Measurements from ENCODE around the gene YJU2.

Gene YJU2

DNA sequence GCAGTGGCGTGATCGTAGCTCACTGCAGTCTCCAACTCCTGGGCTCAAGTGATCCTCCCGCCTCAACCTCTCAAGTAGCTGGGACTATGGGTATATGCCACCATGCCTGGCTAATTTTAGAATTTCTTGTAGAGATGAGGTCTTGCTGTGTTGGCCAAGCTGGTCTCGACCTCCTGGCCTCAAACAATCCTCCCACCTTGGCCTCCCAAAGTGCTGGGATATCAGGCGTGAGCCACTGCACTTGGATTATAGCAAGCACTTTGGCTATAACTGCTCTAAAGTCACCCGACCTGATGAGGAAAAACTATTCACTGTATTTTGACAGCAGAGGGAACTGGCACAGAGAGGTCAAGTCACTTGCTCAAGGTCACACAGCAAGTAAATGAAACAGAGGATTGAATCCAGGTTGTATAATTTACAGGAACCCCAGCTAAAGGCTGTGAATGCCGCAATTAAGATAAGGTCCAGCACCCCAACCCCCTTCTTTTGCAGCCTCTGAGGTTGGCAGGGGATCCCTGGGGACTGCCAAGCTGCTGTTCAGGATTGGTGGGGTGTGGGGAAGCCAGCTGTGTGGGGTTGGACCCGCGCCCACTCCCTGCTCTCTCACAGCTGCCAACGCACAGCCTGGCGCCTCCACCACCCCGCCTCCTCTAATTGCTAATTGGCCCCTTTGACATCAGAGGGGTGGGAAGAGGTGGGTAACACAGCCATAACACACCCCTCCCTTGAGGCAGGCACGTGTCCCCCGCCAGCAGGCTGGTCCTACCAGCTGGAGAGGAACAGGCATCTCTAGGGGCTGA is 49.3 kb downstream of the YJU2 start:
- no peak overlapping the region for H3K4me3 ChIP-seq (ENCODE audit: low read depth, low read length)
- TF ChIP-seq, protein P1, sequence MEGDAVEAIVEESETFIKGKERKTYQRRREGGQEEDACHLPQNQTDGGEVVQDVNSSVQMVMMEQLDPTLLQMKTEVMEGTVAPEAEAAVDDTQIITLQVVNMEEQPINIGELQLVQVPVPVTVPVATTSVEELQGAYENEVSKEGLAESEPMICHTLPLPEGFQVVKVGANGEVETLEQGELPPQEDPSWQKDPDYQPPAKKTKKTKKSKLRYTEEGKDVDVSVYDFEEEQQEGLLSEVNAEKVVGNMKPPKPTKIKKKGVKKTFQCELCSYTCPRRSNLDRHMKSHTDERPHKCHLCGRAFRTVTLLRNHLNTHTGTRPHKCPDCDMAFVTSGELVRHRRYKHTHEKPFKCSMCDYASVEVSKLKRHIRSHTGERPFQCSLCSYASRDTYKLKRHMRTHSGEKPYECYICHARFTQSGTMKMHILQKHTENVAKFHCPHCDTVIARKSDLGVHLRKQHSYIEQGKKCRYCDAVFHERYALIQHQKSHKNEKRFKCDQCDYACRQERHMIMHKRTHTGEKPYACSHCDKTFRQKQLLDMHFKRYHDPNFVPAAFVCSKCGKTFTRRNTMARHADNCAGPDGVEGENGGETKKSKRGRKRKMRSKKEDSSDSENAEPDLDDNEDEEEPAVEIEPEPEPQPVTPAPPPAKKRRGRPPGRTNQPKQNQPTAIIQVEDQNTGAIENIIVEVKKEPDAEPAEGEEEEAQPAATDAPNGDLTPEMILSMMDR (IDR thresholded peaks at IDR 0.05; ENCODE audit: insufficient read depth, low read depth, low read length, missing control alignments) = no peak
- no peak for DNase-seq (ENCODE audit: low read depth)

DNA sequence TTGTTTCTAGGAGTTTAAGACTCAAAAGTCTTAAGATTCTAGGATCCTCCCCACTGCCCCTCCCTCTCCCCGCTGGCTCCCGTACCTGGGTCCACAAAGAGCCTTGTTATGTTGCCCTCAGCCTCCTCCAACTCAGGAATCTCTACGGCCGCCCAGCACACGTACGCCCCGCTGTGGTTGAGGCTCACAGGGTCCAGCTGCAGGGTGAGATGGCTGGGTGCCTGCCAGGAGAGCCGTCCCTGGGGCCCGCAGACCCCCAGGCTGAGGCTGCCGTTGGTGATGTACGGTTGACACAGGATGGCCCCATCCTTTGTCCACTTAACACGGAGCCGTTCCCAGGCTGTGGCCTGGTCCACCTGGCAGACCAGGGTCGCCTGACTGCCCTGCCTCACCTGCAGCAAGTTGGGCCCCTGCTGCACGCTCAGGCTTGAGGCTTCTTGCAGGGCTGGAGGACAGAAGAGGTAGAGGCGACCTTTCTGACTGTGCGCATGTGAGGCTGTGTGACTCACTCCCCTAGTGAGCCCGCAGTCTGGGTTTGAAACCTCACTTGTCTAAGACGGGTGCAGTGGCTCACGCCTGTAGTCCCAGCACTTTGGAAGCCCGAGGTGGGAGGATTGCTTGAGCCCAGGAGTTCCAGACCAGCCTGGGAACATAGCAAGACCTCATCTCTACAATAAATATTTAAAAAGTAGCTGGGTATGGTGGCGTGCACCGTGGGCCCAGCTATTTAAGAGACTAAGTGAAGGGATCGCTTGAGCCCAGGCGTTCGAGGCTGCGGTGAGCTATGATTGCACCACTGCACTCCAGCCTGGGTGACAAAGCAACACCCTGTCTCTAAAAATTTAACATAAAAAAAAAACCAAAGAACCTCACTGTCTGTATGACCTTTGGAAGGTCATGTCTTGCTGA is 51.3 kb downstream of the YJU2 start:
- TF ChIP-seq, protein P1 (IDR thresholded peaks at IDR 0.05; ENCODE audit: insufficient read depth, low read depth, low read length, missing control alignments) = no peak
- H3K4me3 ChIP-seq (ENCODE audit: low read depth, low read length) = no peak overlapping the region
- no peak for DNase-seq (ENCODE audit: low read depth)

DNA sequence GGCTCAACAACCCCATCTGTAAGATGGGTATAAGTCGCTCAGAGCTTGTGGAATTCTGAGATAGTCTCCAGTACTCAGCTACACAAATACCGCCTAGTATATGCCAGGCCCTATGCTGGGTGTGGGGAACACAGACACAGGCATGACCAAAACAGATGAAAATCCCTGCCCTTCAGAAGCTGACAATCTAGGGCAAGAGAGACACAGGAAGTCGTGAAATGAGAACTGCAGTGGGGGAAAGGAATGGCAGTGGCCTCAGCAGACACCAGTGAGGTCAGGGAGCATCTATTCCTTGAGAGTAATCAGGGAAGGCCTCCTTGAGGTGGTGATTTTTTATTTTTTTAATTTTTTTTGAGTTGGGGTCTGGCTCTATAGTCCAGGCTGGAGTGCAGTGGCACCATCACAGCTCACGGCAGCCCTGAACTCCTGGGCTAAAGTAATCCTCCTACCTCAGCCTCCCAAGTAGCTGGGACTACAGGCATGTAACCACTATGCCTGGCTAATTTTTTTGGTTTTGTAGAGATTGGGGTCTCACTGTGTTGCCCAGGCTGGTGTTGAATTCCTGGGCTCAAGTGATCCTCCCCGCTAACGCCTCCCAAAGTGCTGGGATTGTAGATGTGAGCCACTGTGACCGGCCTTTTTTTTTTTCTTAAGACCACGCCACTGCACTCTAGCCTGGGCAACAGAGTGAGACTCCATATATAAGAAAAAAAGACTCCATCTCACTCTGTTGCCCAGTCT is 52.1 kb downstream of the YJU2 start:
- TF ChIP-seq, protein P1 (IDR thresholded peaks at IDR 0.05; ENCODE audit: insufficient read depth, low read depth, low read length, missing control alignments) = no peak
- H3K4me3 ChIP-seq (ENCODE audit: low read depth, low read length) = no peak overlapping the region
- no peak for DNase-seq (ENCODE audit: low read depth)

DNA sequence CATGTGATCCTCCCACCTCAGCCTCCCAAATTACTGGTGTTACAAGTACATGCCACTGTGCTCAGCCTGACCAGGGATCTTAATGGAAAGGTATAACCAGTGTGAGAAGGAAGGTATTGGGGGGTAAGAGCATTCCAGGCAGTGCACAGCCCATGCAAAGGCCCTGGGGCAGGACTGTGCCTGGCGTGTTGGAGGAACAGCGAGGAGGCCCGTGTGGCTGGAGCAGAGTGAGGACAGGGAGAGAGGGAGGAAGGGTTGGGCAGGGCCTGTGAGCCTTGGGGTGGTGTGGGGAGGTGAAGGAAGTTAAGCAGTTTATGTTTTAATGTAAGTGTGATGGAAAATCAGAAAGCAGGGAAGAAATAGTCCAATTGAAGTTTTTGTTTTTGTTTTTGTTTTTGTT is 53.7 kb downstream of the YJU2 start:
- no peak overlapping the region for H3K4me3 ChIP-seq (ENCODE audit: low read depth, low read length)
- no peak for DNase-seq (ENCODE audit: low read depth)
- TF ChIP-seq, protein P1 (IDR thresholded peaks at IDR 0.05; ENCODE audit: insufficient read depth, low read depth, low read length, missing control alignments) = no peak

DNA sequence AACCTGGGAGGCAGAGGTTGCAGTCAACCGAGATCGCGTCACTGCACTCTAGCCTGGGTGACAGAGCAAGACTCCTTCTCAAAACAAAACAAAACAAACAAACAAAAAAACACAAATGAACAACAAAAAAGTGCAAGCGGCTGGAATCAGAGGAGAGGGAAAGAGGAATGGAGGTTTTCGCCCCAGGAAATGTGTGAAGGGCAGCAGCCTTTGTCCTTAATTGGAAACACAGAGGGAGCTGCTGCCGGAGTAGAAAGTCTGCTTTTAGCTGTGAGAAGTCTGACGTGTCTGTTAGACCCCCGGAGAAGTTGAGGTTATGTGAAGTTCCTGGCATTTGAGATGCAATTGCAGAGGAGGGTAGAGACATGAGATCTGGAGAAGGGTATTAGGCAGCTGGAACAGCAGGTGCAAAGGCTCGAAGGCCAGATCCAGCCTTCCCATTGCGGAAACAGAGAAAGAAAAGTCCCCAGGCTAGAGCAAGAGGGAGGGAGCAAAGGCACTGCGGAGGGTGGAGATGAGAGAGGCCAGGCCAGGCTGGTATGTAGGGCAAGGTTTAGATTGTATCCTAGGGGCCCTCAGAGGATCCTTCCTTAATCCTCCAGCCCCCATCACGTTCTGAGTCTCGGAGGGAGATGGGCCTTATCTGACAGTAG is 54.8 kb downstream of the YJU2 start:
- DNase-seq (ENCODE audit: low read depth) = no peak
- TF ChIP-seq, protein P1 (IDR thresholded peaks at IDR 0.05; ENCODE audit: insufficient read depth, low read depth, low read length, missing control alignments) = no peak
- H3K4me3 ChIP-seq (ENCODE audit: low read depth, low read length) = no peak overlapping the region

DNA sequence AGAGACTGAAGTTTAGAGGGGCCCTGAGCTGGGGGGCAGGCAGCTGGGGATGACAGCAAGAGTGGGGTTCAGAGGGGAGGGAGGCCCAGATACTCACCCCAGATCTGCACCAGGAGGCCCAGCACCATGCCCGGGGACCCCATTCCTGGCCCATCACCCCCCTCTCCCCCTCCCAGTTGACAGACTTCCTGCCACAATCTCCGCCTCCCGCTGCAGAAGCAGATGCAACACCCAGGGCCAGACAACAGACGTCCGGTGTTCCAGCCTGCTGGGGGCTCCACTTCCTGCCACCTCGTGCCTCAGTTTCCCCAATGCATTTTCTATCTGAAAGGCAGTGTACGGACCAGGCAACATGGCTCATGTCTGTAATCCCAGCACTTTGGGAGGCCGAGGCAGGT is 55.4 kb downstream of the YJU2 start, which contains the start of gene TMIGD2:
Gene TMIGD2 (minus strand): TSS at position 147 of the 398 bp plus-strand sequence. CDS start 4 bp downstream, at position 143.
- TF ChIP-seq, protein P1 (IDR thresholded peaks at IDR 0.05; ENCODE audit: insufficient read depth, low read depth, low read length, missing control alignments) = no peak
- no peak within 1 kb of the TSS for H3K4me3 ChIP-seq (ENCODE audit: low read depth, low read length)
- no peak for DNase-seq (ENCODE audit: low read depth)

Data from GM12865 (cell line).